Stimulated activated CD8-positive, alpha-beta memory T cell treated with anti-CD3 and anti-CD28 coated beads, Interleukin-2, amount 100 ng/mL, for 1 hour (primary cell): ENCODE measurements around the gene OLIG1.

ENCODE experiments used
- DNase-seq, 2 donors: peaks; one replicate each; pipeline ENCODE4 v3.0.0-alpha.2; 2020; ENCODE audit warnings: low read depth in 2 of 2

The OLIG1 gene

DNA sequence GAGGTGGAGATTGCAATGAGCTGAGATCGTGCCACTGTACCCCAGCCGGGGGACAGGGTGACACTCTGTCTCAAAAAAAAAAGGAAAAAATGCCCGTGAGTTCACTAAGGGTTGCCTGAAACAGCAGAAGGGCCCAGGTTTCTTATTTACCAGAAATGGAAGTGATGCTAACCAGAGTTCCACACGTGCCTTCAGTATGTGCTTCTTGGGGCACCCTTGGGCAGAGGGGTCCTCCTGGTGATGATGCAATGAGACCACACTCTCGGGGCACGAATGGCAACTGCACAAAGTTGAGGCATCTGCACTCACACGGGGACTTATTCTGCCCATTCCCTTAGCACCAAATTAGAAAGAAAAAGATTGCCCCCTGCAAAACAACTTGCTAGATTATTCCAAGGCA, 29.2 kb downstream of the OLIG1 start:
- DNase-seq, result no peak

- DNase-seq, result no peak
These were observed 31.5 kb downstream of the OLIG1 start for GRCh38 chr21:33101300-33101911.

GRCh38 chr21:33105088-33105487, 35.1 kb downstream of the OLIG1 start:
- DNase-seq, result no peak

DNA sequence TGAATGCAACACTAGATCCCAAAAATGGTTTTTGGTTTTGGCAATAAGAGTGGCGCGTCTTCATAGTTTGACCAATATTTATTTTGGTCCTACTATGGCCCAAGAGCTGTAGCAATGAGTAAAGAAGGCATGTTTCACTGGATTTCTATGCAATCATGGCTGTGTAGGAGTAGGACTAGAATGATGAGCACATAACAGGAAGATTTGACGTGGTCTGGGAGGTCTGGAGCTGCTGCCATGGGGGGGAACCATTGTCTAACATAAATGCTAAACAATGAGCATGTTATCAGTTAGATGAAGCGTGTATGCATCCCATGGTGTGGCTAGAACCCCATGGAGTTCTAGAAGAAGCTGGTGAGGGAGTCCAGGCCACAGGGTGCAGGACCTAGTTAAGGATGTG, 38.3 kb downstream of the OLIG1 start:
- no peak for DNase-seq

- no peak for DNase-seq
These were observed 39.8 kb downstream of the OLIG1 start for GRCh38 chr21:33109574-33110339.

DNA sequence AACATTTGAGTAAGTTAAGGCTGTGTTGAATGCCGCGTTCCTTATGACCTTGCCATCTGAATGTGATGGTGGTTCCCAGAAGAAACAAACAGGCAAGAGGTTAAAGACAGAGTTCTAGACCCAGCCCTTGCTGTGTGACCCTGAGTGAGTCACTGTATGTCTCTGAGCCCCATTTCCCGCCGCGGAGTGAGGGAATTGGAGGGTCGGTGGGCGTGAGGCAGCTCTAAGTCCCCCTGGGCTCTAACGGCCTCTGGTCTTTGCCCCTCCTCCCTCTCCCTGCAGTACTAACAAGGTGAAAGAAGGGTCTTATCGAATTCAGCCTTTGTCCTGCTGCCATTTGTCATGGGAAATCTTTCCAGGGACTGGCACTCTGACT, 40.4 kb downstream of the OLIG1 start:
- DNase-seq, result no peak

- DNase-seq, result no peak
These were observed 41.6 kb downstream of the OLIG1 start for GRCh38 chr21:33111577-33111976.

GRCh38 chr21:33112151-33112550, 42.2 kb downstream of the OLIG1 start:
- no peak for DNase-seq

DNA sequence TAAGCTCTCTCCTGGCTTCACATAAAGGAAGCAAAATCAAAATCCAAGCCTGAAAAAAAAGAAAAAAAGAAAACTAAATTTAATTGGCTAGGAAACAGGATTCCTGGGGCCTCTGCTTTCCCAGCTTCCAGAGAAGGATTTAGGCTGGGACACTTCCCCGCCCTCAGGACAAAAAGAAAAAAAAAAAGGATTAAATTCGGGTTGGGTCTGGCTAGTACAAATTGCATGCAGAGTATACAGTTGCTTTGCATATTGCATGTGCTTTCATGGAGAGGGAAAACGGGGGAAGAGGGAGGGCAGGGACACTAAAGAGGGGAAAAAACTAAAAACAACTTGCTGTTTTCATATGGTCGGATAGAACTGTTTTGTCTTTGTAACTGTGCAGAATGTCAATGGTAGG, 42.7 kb downstream of the OLIG1 start:
- DNase-seq, result no peak

DNA sequence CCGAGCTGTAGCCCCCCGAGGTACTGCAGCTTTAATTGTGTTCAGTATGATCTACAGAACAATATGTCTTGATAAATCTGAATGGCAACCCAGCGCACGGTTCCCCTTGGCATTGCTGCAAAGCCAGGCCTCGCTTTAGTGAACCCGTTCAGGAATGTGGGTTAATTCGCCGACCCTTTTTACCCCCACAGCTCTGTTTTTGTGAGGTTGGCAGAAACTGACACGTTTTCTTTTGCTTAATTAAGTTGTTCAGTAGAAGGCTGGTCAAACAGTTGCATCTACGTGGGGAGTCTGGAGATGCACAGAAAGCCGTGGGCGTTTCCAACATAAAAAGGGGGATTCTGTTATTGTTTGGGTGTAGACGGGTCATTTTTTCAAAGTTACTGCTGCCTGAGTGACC, 43.2 kb downstream of the OLIG1 start:
- DNase-seq, result no peak

- DNase-seq, result no peak
These were observed 44.3 kb downstream of the OLIG1 start for GRCh38 chr21:33114276-33114675.

DNA sequence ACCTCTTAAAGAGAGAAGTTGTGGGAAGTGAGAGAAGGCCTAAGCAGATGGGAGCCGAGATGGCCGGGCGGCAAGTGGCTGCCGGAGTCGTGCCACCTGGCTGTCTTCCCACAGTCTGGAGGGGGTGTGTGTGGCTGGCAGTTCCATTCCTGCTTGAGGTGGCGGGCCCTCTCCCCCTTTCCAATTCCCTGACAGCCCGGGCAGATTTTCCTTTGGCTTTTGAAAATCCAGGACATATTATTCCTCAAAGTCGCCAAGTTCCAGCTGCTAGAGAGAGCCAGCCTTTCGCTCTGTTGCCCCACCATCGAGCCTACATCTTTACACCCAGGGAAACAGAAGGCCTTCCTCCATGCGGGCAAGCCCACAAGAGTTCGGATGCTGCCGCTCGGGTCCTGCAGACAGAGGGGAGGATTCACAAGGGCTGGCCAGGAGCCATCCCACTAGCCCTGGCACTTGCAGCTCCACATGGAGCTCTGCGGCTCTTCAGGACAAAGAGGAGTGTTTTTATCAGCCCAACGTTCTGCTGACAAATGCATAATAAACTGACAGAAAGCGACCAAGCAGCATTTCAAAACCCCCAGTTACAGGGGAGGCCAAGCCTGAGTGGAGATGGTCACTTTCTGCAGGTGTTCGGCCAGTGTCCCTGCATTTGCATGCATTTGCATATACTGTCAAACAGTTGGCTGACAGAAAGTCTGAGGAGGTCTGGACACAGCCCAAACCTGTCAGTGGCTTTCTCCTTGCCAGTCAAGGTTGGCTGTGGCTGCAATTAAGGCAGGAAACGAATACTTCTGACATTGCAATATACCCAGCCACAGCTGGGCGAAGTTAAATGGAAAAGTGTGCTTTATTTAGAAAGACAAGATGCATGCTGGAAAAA, 45.9 kb downstream of the OLIG1 start:
- DNase-seq, result no peak

DNA sequence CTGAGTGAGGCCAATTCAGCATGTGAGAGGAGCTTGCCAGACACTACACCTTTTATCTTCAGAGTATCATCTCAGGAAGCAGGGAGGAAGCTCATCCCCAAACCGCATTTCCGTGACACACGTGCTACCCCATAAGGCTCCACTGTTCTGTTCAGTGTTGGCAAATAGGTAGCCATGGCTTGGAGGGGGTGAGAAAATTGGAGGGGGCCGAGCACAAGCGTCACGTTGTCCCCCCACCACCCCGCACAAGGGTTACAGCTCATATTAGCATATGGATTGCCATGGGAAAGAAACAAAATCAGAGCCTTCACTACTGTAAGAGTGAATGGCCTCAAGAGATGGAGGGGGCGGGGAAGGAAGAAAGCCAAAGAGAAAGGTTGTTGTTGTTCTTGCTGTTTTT, 46.7 kb downstream of the OLIG1 start:
- DNase-seq, result no peak

DNA sequence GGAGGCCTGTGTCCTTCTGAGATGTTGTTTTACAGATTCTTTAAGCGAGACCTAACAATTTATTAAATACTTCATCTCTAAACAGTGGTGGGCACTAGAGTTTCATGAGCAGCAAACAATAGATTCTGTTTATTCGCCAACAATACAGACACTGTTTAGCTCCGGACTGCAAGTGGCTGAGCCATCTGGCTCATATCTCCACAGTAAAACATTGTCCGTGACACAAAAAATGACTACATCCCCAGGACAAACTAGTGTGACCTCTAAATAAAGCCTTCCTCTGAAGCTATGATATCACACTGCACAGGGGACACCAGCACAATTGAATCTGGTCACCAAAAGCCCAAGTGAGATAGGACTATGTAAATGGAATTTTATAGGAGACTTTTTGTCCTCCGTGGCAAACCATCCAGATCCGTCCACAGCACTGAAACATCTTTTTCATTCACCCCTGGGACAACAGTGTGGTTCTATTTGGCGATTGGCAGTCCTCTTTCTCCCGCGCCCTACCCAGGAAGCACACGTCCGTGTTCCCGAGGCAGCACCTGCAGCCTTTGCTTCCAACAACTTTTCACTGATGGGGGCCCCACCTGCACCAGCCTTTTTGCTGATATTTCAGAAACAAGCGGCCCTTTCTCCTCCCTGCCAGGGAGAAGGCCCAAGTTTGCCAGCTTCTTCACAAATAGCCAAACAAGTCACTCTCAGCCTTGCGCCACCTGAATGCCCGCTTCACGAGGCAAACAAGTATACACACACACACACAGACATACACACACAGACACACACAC, 47.4 kb downstream of the OLIG1 start:
- DNase-seq, result no peak
